CD4-positive, CD25-positive, alpha-beta regulatory T cell (primary cell): ENCODE measurements around the gene FUT1. TPM values are rescaled to one million over a fixed set of nuclear protein-coding genes. Genes with fewer than 3 reads are reported as not detected.

Experiments used
- ATAC-seq, 2 donors: fragments of 150-1000 bp; cut with Tn5 transposase; one replicate each; pipeline ENCODE4 v1.10.0; 2021; ENCODE audit warnings: low read depth in 2 of 2, moderate number of reproducible peaks in 2 of 2, moderate library complexity in 1 of 2
- DNase-seq, 3 donors: peaks; one replicate each; pipeline versions ENCODE4 v3.0.0 to v3.0.0-alpha.2; 2012 to 2022; ENCODE audit warnings: mixed read lengths in 1 of 3
- H3K27ac ChIP-seq: one replicate; pipeline ENCODE4 v1.7.0; 2013; ENCODE audit warnings: mild to moderate bottlenecking, low read length; ENCODE audit not compliant: insufficient read depth, poor library complexity, severe bottlenecking
- H3K27me3 ChIP-seq: one replicate; pipeline ENCODE4 v1.7.0; 2013; ENCODE audit warnings: low read length; ENCODE audit not compliant: control insufficient read depth, insufficient read depth
- H3K36me3 ChIP-seq: one replicate; pipeline ENCODE4 v1.7.0; 2013; ENCODE audit warnings: mild to moderate bottlenecking, low read length, moderate library complexity; ENCODE audit not compliant: control insufficient read depth, insufficient read depth
- H3K4me1 ChIP-seq: 2 replicates; pipeline ENCODE4 v1.7.0; 2013; ENCODE audit warnings: mild to moderate bottlenecking, low read length; ENCODE audit not compliant: insufficient read depth, control insufficient read depth, poor library complexity, severe bottlenecking
- H3K4me3 ChIP-seq: one replicate; pipeline ENCODE4 v1.7.0; 2013; ENCODE audit warnings: low read depth, mild to moderate bottlenecking, low read length, moderate library complexity
- H3K9me3 ChIP-seq, 2 experiments: 1 replicate in 1 of 2; 2 replicates in 1 of 2; pipeline ENCODE4 v1.7.0; 2013; ENCODE audit warnings: low read length in 2 of 2, mild to moderate bottlenecking in 1 of 2, moderate library complexity in 1 of 2; ENCODE audit not compliant: control insufficient read depth in 2 of 2
- H3K27ac Mint-ChIP-seq, 3 donors: one replicate each; pipeline ENCODE4 v1.8.0; 2020 to 2022; ENCODE audit warnings: mild to moderate bottlenecking in 3 of 3, mixed read lengths in 3 of 3, moderate library complexity in 2 of 3
- H3K27me3 Mint-ChIP-seq: one replicate; pipeline ENCODE4 v1.8.0; 2022; ENCODE audit warnings: mild to moderate bottlenecking, mixed read lengths
- H3K36me3 Mint-ChIP-seq: one replicate; pipeline ENCODE4 v1.8.0; 2020; ENCODE audit warnings: mixed read lengths
- H3K4me1 Mint-ChIP-seq, 4 donors: one replicate each; pipeline ENCODE4 v1.8.0; 2020 to 2022; ENCODE audit warnings: mixed read lengths in 4 of 4, mild to moderate bottlenecking in 1 of 4
- H3K4me3 Mint-ChIP-seq, 4 donors: one replicate each; pipeline ENCODE4 v1.8.0; 2020 to 2022; ENCODE audit warnings: mild to moderate bottlenecking in 4 of 4, mixed read lengths in 4 of 4, moderate library complexity in 3 of 4
- H3K9me3 Mint-ChIP-seq, 7 donors: one replicate each; pipeline ENCODE4 v1.8.0; 2020 to 2022; ENCODE audit warnings: mixed read lengths in 7 of 7, mild to moderate bottlenecking in 3 of 7, moderate library complexity in 2 of 7
- polyA plus RNA-seq, 4 donors: library from polyadenylated mRNA; unstranded; fragments of 300-500 nt; fragmentation: Illumina TruSeq; gene quantifications; one replicate each; pipeline ENCODE4 v1.2.3, GENCODE V29; 2021
- total RNA-seq: library from RNA; stranded (reverse); gene quantifications from one replicate; pipeline ENCODE4 v1.2.3, GENCODE V29; 2022

Gene FUT1
- total and polyA plus RNA-seq, 5 donors from 2014 or later: 0.06 to 0.14 TPM; not detected in 3

GRCh38 chr19:48779636-48780035 lies 27.2 kb upstream of the FUT1 start:
- Mint-ChIP-seq H3K4me3 (no peak overlapping the region), H3K27me3 (peaks cover 14% of the 10 kb centered on the region)
- ATAC-seq: no peak

GRCh38 chr19:48777720-48778119 lies 25.3 kb upstream of the FUT1 start:
- no peak overlapping the region for H3K27ac Mint-ChIP-seq
- H3K4me3 Mint-ChIP-seq: no peak overlapping the region
- Histone ChIP-seq H3K4me1 (no peaks in the 10 kb centered on the region), H3K27ac (no peak overlapping the region), H3K27me3 (no peaks in the 10 kb centered on the region), H3K4me3 (no peak overlapping the region), H3K36me3 (no peaks in the 10 kb centered on the region), H3K9me3 (no peaks in the 10 kb centered on the region)
- H3K36me3 Mint-ChIP-seq: no peaks in the 10 kb centered on the region
- no peak for ATAC-seq
- DNase-seq: no peak
- peaks cover 14% of the 10 kb centered on the region for H3K27me3 Mint-ChIP-seq
- peaks cover 0 to 3% (median 0%) of the 10 kb centered on the region in 7 donors for H3K9me3 Mint-ChIP-seq
- H3K4me1 Mint-ChIP-seq: peaks cover 0 to 5% (median 2%) of the 10 kb centered on the region in 4 donors

More at GRCh38 chr19:48779636-48780035, 27.2 kb upstream of the FUT1 start:
- H3K27ac ChIP-seq: no peak overlapping the region
- H3K36me3 ChIP-seq: no peaks in the 10 kb centered on the region
- DNase-seq: no peak
- H3K36me3 Mint-ChIP-seq: no peaks in the 10 kb centered on the region
- H3K4me3 ChIP-seq: no peak overlapping the region
- no peaks in the 10 kb centered on the region for H3K4me1 ChIP-seq
- H3K9me3 ChIP-seq: no peaks in the 10 kb centered on the region
- no peak overlapping the region for H3K27ac Mint-ChIP-seq
- H3K9me3 Mint-ChIP-seq: peaks cover 0 to 3% (median 0%) of the 10 kb centered on the region in 7 donors
- no peaks in the 10 kb centered on the region for H3K27me3 ChIP-seq
- H3K4me1 Mint-ChIP-seq: peaks cover 0 to 5% (median 2%) of the 10 kb centered on the region in 4 donors

- ATAC-seq (no peak), DNase-seq (no peak)
- Mint-ChIP-seq H3K27ac (no peak overlapping the region), H3K4me1 (peaks cover 0 to 3% (median 0%) of the 10 kb centered on the region in 4 donors), H3K36me3 (no peaks in the 10 kb centered on the region), H3K9me3 (peaks cover 0 to 3% (median 0%) of the 10 kb centered on the region in 7 donors), H3K27me3 (peaks cover 14% of the 10 kb centered on the region), H3K4me3 (no peak overlapping the region)
- H3K4me3 ChIP-seq: no peak overlapping the region
- no peaks in the 10 kb centered on the region for H3K4me1 ChIP-seq
- no peak overlapping the region for H3K27ac ChIP-seq
- H3K9me3 ChIP-seq: no peaks in the 10 kb centered on the region
- no peaks in the 10 kb centered on the region for H3K27me3 ChIP-seq
- H3K36me3 ChIP-seq: no peaks in the 10 kb centered on the region
These were observed 24.7 kb upstream of the FUT1 start for GRCh38 chr19:48777139-48777538.

- H3K36me3 Mint-ChIP-seq: no peaks in the 10 kb centered on the region
- no peak for ATAC-seq
- H3K27me3 Mint-ChIP-seq: peaks cover 15% of the 10 kb centered on the region
- Histone ChIP-seq H3K9me3 (no peaks in the 10 kb centered on the region), H3K27ac (no peak overlapping the region), H3K4me1 (no peaks in the 10 kb centered on the region), H3K36me3 (no peaks in the 10 kb centered on the region), H3K4me3 (no peak overlapping the region), H3K27me3 (peaks cover 2% of the 10 kb centered on the region)
- no peaks in the 10 kb centered on the region for H3K4me1 Mint-ChIP-seq
- no peak overlapping the region for H3K27ac Mint-ChIP-seq
- DNase-seq: no peak
- H3K9me3 Mint-ChIP-seq: no peaks in the 10 kb centered on the region
- H3K4me3 Mint-ChIP-seq: no peak overlapping the region
These were observed 20.1 kb upstream of the FUT1 start for GRCh38 chr19:48772503-48772953.

- Mint-ChIP-seq H3K4me1 (no peaks in the 10 kb centered on the region), H3K36me3 (no peaks in the 10 kb centered on the region), H3K9me3 (no peaks in the 10 kb centered on the region), H3K27me3 (peaks cover 10% of the 10 kb centered on the region), H3K27ac (no peak overlapping the region), H3K4me3 (no peak overlapping the region)
- Histone ChIP-seq H3K4me1 (no peaks in the 10 kb centered on the region), H3K36me3 (no peaks in the 10 kb centered on the region), H3K27me3 (peaks cover 2% of the 10 kb centered on the region), H3K9me3 (no peaks in the 10 kb centered on the region), H3K4me3 (no peak overlapping the region), H3K27ac (no peak overlapping the region)
- ATAC-seq: no peak
- no peak for DNase-seq
These were observed 18.5 kb upstream of the FUT1 start for GRCh38 chr19:48770734-48771472.

- no peak for DNase-seq
- no peak overlapping the region for H3K27ac Mint-ChIP-seq
These were observed 17.8 kb upstream of the FUT1 start for GRCh38 chr19:48770266-48770665.

GRCh38 chr19:48768994-48769713 lies 16.7 kb upstream of the FUT1 start:
- H3K4me3 ChIP-seq: no peak overlapping the region
- ATAC-seq: no peak
- peaks cover 10% of the 10 kb centered on the region for H3K27me3 Mint-ChIP-seq
- no peak overlapping the region for H3K27ac Mint-ChIP-seq
- no peaks in the 10 kb centered on the region for H3K9me3 ChIP-seq
- H3K27me3 ChIP-seq: peaks cover 2% of the 10 kb centered on the region
- no peaks in the 10 kb centered on the region for H3K36me3 ChIP-seq
- H3K36me3 Mint-ChIP-seq: no peaks in the 10 kb centered on the region
- no peaks in the 10 kb centered on the region for H3K4me1 ChIP-seq
- H3K4me1 Mint-ChIP-seq: no peaks in the 10 kb centered on the region
- H3K9me3 Mint-ChIP-seq: no peaks in the 10 kb centered on the region
- H3K27ac ChIP-seq: no peak overlapping the region
- DNase-seq: no peak
- H3K4me3 Mint-ChIP-seq: no peak overlapping the region

More at GRCh38 chr19:48770266-48770665, 17.8 kb upstream of the FUT1 start:
- Mint-ChIP-seq H3K4me3 (no peak overlapping the region), H3K27me3 (peaks cover 10% of the 10 kb centered on the region), H3K4me1 (no peaks in the 10 kb centered on the region), H3K9me3 (no peaks in the 10 kb centered on the region), H3K36me3 (no peaks in the 10 kb centered on the region)
- Histone ChIP-seq H3K9me3 (no peaks in the 10 kb centered on the region), H3K36me3 (no peaks in the 10 kb centered on the region), H3K4me1 (no peaks in the 10 kb centered on the region), H3K27ac (no peak overlapping the region), H3K27me3 (peaks cover 2% of the 10 kb centered on the region), H3K4me3 (no peak overlapping the region)
- no peak for ATAC-seq
